Smooth muscle cell (in vitro differentiated cells): ENCODE measurements around the gene NUP98. TPM values are rescaled to one million over a fixed set of nuclear protein-coding genes. Genes with fewer than 3 reads are reported as not detected.

Source experiments
- DNase-seq: peaks from one replicate; lab custom pipeline; 2025; ENCODE audit not compliant: unreplicated experiment; lab: John Stamatoyannopoulos, UW
- H2AFZ ChIP-seq: fragments of 200-600 bp; sonication (generic); 2 replicates; pipeline ENCODE4 v1.6.0; 2016; ENCODE audit warnings: antibody characterized with exemption, low read depth, mild to moderate bottlenecking
- H3F3A ChIP-seq: fragments of 200-600 bp; sonication (generic); 2 replicates; pipeline ENCODE4 v1.6.0; 2017; ENCODE audit warnings: antibody characterized with exemption, low read depth
- H3K27ac ChIP-seq: fragments of 200-600 bp; sonication (generic); 2 replicates; pipeline ENCODE4 v1.5.1; 2016; ENCODE audit warnings: low read depth, mild to moderate bottlenecking
- H3K27me3 ChIP-seq: fragments of 200-600 bp; sonication (generic); 2 replicates; pipeline ENCODE4 v1.6.1; 2016; ENCODE audit warnings: low read depth, mild to moderate bottlenecking
- H3K36me3 ChIP-seq: fragments of 200-600 bp; sonication (generic); 2 replicates; pipeline ENCODE4 v1.5.1; 2016; ENCODE audit warnings: low read depth
- H3K4me1 ChIP-seq: fragments of 200-600 bp; sonication (generic); 2 replicates; pipeline ENCODE4 v1.5.1; 2016; ENCODE audit warnings: low read depth
- H3K4me2 ChIP-seq: fragments of 200-600 bp; sonication (generic); 2 replicates; pipeline ENCODE4 v1.6.0; 2016; ENCODE audit warnings: mild to moderate bottlenecking
- H3K4me3 ChIP-seq: fragments of 200-600 bp; sonication (generic); 2 replicates; pipeline ENCODE4 v1.5.1; 2016; ENCODE audit warnings: mild to moderate bottlenecking
- H3K79me2 ChIP-seq: fragments of 200-600 bp; sonication (generic); 2 replicates; pipeline ENCODE4 v1.6.0; 2016; ENCODE audit warnings: low read depth, mild to moderate bottlenecking
- H3K9ac ChIP-seq: fragments of 200-600 bp; sonication (generic); 2 replicates; pipeline ENCODE4 v1.6.0; 2016; ENCODE audit warnings: low read depth
- H3K9me3 ChIP-seq: fragments of 200-600 bp; sonication (generic); replicated peaks from 2 replicates; pipeline ENCODE4 v1.5.1; 2016; ENCODE audit warnings: low read depth
- H4K20me1 ChIP-seq: fragments of 200-600 bp; sonication (generic); 2 replicates; pipeline ENCODE4 v1.6.0; 2016; ENCODE audit warnings: low read depth
- CTCF ChIP-seq: fragments of 200-600 bp; sonication (generic); IDR thresholded peaks from 2 replicates; pipeline ENCODE4 v1.5.1; 2017; ENCODE audit warnings: borderline replicate concordance, mild to moderate bottlenecking, antibody characterized with exemption; ENCODE audit not compliant: insufficient read depth, poor library complexity, severe bottlenecking
- WGBS: methylation state at CpG from one replicate; pipeline ENCODE4 v1.1.7; 2016; ENCODE audit warnings: low lambda C conversion rate; 5-methylcytosine and 5-hydroxymethylcytosine counted together
- polyA plus RNA-seq: library from polyadenylated mRNA; unstranded; fragments of >200 nt; fragmentation: Nextera tagmentation; extraction: Ambion mirVana; gene quantifications from 2 replicates; pipeline ENCODE4 v1.2.1, GENCODE V29; 2016
- total RNA-seq: library from RNA; depleted of rRNA; stranded (reverse); fragments of >200 nt; gene quantifications from 2 replicates; pipeline ENCODE4 v1.2.3, GENCODE V29; 2014

NUP98 gene
- total and polyA plus RNA-seq, 2 experiments from 2014 or later = 19.6 to 84.0 TPM

- Histone ChIP-seq H3K79me2 (peaks cover 4% of the 10 kb centered on the region), H3K9ac (no peak overlapping the region), H3K4me3 (no peak overlapping the region), H3F3A (no peaks in the 10 kb centered on the region), H3K4me2 (peak overlapping the region; percentile 27), H3K4me1 (no peaks in the 10 kb centered on the region), H2AFZ (no peak overlapping the region), H3K27ac (peak overlapping the region; percentile 57), H4K20me1 (peaks cover 8% of the 10 kb centered on the region), H3K27me3 (no peaks in the 10 kb centered on the region), H3K36me3 (peaks cover 14% of the 10 kb centered on the region), H3K9me3 (no peaks in the 10 kb centered on the region)
- no peak for TF ChIP-seq CTCF
- DNase-seq = no peak
- 77% methylated on average over 5 of the region's 5 CpGs for WGBS
These were observed 52.2 kb downstream of the NUP98 start for GRCh38 chr11:3745161-3745560.

GRCh38 chr11:3738723-3739122 is 58.6 kb downstream of the NUP98 start:
- no peaks in the 10 kb centered on the region for H3K9me3 ChIP-seq
- no peak overlapping the region for H3K4me3 ChIP-seq
- WGBS = 97% methylated on average over 1 of the region's 1 CpG
- no peak overlapping the region for H3K4me2 ChIP-seq
- H3K27me3 ChIP-seq = no peaks in the 10 kb centered on the region
- no peak for TF ChIP-seq CTCF
- no peaks in the 10 kb centered on the region for H3F3A ChIP-seq
- H3K27ac ChIP-seq = no peak overlapping the region
- H3K79me2 ChIP-seq = no peaks in the 10 kb centered on the region
- no peak overlapping the region for H2AFZ ChIP-seq
- H3K4me1 ChIP-seq = no peaks in the 10 kb centered on the region
- peaks cover 3% of the 10 kb centered on the region for H3K36me3 ChIP-seq
- no peak for DNase-seq
- H3K9ac ChIP-seq = no peak overlapping the region
- peaks cover 44% of the 10 kb centered on the region for H4K20me1 ChIP-seq

- H3K9ac ChIP-seq = no peak overlapping the region
These were observed 59.1 kb downstream of the NUP98 start for GRCh38 chr11:3738241-3738640.

More at GRCh38 chr11:3738241-3738640, 59.1 kb downstream of the NUP98 start:
- Histone ChIP-seq H3K9me3 (no peaks in the 10 kb centered on the region), H3K4me3 (no peak overlapping the region), H3K27me3 (no peaks in the 10 kb centered on the region), H3K36me3 (peaks cover 3% of the 10 kb centered on the region), H3K4me2 (no peak overlapping the region), H3K79me2 (no peaks in the 10 kb centered on the region), H3K4me1 (no peaks in the 10 kb centered on the region), H3K27ac (no peak overlapping the region), H4K20me1 (peaks cover 44% of the 10 kb centered on the region), H2AFZ (no peak overlapping the region), H3F3A (no peaks in the 10 kb centered on the region)
- no peak for TF ChIP-seq CTCF
- no peak for DNase-seq
- WGBS = 67% methylated on average over 1 of the region's 1 CpG
